KG1 (cell line): ENCODE results near the gene FNDC1.
A peak's percentile ranks its signal among the peaks of the same experiment; 100 is the strongest.

Experiments
- DNase-seq: peaks from one replicate; lab custom pipeline; 2025; lab: John Stamatoyannopoulos, UW

The FNDC1 gene

GRCh38 chr6:159161839-159162238, 7.4 kb upstream of the FNDC1 start:
- DNase-seq = no peak

GRCh38 chr6:159163901-159164370, 5.3 kb upstream of the FNDC1 start:
- DNase-seq = no peak

- no peak for DNase-seq
Measured at GRCh38 chr6:159168536-159169192, 536 bp upstream of the FNDC1 start.

GRCh38 chr6:159169557-159170332, 545 bp downstream of the FNDC1 start:
- DNase-seq = no peak

GRCh38 chr6:159170333-159170672, 1.1 kb downstream of the FNDC1 start:
- DNase-seq = no peak

- no peak for DNase-seq
Measured at GRCh38 chr6:159170999-159171712, 2.0 kb downstream of the FNDC1 start.

- no peak for DNase-seq
Measured at GRCh38 chr6:159172091-159172491, 2.9 kb downstream of the FNDC1 start.

- peak; percentile 50 for DNase-seq
Measured at GRCh38 chr6:159174263-159174969, 5.2 kb downstream of the FNDC1 start.

GRCh38 chr6:159176913-159177312, 7.7 kb downstream of the FNDC1 start:
- DNase-seq = no peak

GRCh38 chr6:159178847-159179246, 9.6 kb downstream of the FNDC1 start:
- DNase-seq = no peak

- no peak for DNase-seq
Measured at GRCh38 chr6:159180001-159180400, 10.8 kb downstream of the FNDC1 start.

GRCh38 chr6:159181914-159182313, 12.7 kb downstream of the FNDC1 start:
- no peak for DNase-seq

- no peak for DNase-seq
Measured at GRCh38 chr6:159184559-159184958, 15.4 kb downstream of the FNDC1 start.

- DNase-seq = no peak
Measured at GRCh38 chr6:159190460-159190859, 21.3 kb downstream of the FNDC1 start.

- no peak for DNase-seq
Measured at GRCh38 chr6:159193923-159194322, 24.7 kb downstream of the FNDC1 start.

GRCh38 chr6:159194421-159194820, 25.2 kb downstream of the FNDC1 start:
- no peak for DNase-seq

- no peak for DNase-seq
Measured at GRCh38 chr6:159196430-159196975, 27.3 kb downstream of the FNDC1 start.

- no peak for DNase-seq
Measured at GRCh38 chr6:159197251-159197650, 28.1 kb downstream of the FNDC1 start.

GRCh38 chr6:159201336-159201735, 32.1 kb downstream of the FNDC1 start:
- DNase-seq = no peak

GRCh38 chr6:159203304-159204005, 34.3 kb downstream of the FNDC1 start:
- DNase-seq = no peak

- no peak for DNase-seq
Measured at GRCh38 chr6:159204605-159205004, 35.4 kb downstream of the FNDC1 start.
